Fibroblast of skin of left quadriceps (primary cell): ENCODE results near the gene PLEKHG1.

Source experiments
- DNase-seq, 2 experiments: peaks; one replicate each; pipeline ENCODE4 v3.0.0-alpha.2; 2013; ENCODE audit warnings: low read depth in 2 of 2

Gene PLEKHG1

GRCh38 chr6:150639823-150640331 is 40.2 kb downstream of the PLEKHG1 start:
- DNase-seq: no peak

GRCh38 chr6:150640556-150641209 is 41.0 kb downstream of the PLEKHG1 start:
- no peak for DNase-seq

GRCh38 chr6:150641398-150642139 is 41.9 kb downstream of the PLEKHG1 start:
- no peak for DNase-seq

- no peak for DNase-seq
These were observed 46.5 kb downstream of the PLEKHG1 start for GRCh38 chr6:150646228-150646627.

- DNase-seq: no peak
These were observed 47.4 kb downstream of the PLEKHG1 start for GRCh38 chr6:150647051-150647450.
